BJ (cell line): ENCODE results near the gene APOA1. TPM values are rescaled to one million over a fixed set of nuclear protein-coding genes. Genes with fewer than 3 reads are reported as not detected.
"Not testable (repeated sequence)": the region's sequence is repeated elsewhere in the genome, so short reads cannot be mapped to it uniquely, and the experiment has no call there.

Source experiments
- CTCF ChIA-PET: fragments of 350-600 bp; formaldehyde crosslinking; extraction: SDS; loops from one replicate; lab custom pipeline; 2021; ENCODE audit warnings: antibody characterized with exemption, inconsistent platforms; lab: Yijun Ruan, JAX
- POLR2A ChIA-PET: fragments of 300-600 bp; sonication (Branson Sonifier 250); formaldehyde crosslinking; extraction: SDS; loops from one replicate; lab custom pipeline; 2021; ENCODE audit warnings: antibody characterized with exemption; lab: Charles Lee
- DNase-seq: peaks from one replicate; pipeline ENCODE4 v3.0.0-alpha.2; 2011; ENCODE audit warnings: low read depth
- H3K27me3 ChIP-seq: 2 replicates; pipeline ENCODE4 v1.6.0; 2011; ENCODE audit warnings: low read length; ENCODE audit not compliant: control insufficient read depth, insufficient read depth
- H3K36me3 ChIP-seq: 2 replicates; pipeline ENCODE4 v1.5.1; 2011; ENCODE audit warnings: low read length; ENCODE audit not compliant: control insufficient read depth, insufficient read depth
- H3K4me3 ChIP-seq: 2 replicates; pipeline ENCODE4 v1.5.1; 2011; ENCODE audit warnings: low read depth, mild to moderate bottlenecking, control low read depth, low read length
- CTCF ChIP-seq: IDR thresholded peaks from 2 replicates; pipeline ENCODE4 v1.5.1; 2011; ENCODE audit warnings: low read depth, mild to moderate bottlenecking, control low read depth, inconsistent platforms, low read length, moderate library complexity; ENCODE audit not compliant: insufficient read depth
- polyA plus RNA-seq: library from polyadenylated mRNA; depleted of rRNA; stranded (reverse); fragments of >200 nt; gene quantifications from 2 replicates; pipeline ENCODE4 v1.2.3, GENCODE V29; 2011

The APOA1 gene
- polyA plus RNA-seq, 1 experiment, result not detected

- no peaks in the 10 kb centered on the region for H3K27me3 ChIP-seq
Measured at GRCh38 chr11:116836632-116836991, 810 bp downstream of the APOA1 start.

GRCh38 chr11:116835791-116836631 is 1.4 kb downstream of the APOA1 start:
- POLR2A ChIA-PET, result no interaction called here

More at GRCh38 chr11:116836632-116836991, 810 bp downstream of the APOA1 start:
- CTCF ChIA-PET, result interaction anchor here (0.7 to 3.3 kb wide), 19 partner anchors 9 to 307 kb away, joined by 3 to 34 read pairs (median 5); partner anchors contain the start of genes APOA4, APOA5, PAFAH1B2 and ZPR1
- no peak for TF ChIP-seq CTCF
- POLR2A ChIA-PET, result no interaction called here
- DNase-seq, result no peak
- no peaks in the 10 kb centered on the region for H3K36me3 ChIP-seq
- no peak overlapping the region for H3K4me3 ChIP-seq

DNA sequence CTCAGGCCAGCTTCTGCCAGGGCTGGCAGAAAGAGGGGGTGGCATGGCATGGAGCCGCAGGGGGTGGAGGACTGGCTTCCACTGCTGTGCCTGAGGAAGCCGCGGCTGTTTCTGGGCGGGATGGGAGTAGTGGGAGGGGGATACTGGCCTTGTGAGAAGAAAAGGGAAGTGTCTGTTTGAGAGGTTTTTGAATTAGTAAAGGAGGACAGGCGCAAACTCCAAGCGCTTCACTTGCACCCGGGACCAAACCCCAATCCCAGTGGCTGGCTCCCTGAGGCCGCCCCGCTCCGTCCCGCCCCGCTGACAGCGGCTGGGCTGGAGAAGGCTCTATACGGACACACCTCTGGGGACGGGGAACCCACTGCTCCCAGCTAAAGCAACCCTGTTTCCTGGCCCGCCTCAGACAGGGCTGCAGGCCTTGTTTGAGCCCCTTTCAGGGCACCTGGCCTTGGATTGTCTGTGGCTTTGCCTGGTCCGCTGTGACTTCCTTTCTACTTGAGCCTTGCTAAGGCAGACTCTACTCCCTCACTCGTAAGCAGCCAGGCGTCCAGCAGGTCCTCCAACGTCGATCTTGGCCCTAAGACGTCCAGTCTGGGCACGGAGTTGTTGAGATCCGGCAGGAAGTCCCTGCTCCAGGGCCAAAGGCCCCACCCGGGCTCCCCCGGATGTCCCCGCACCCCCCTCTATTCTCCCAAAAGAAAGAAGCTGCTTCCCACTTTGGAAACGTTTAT is 2.2 kb downstream of the APOA1 start:
- POLR2A ChIA-PET, result no interaction called here
- TF ChIP-seq CTCF, result no peak
- no peaks in the 10 kb centered on the region for H3K36me3 ChIP-seq
- H3K4me3 ChIP-seq, result no peak overlapping the region; the same call in 1 of the 2 replicates
- H3K27me3 ChIP-seq, result no peaks in the 10 kb centered on the region
- CTCF ChIA-PET, result interaction anchor here (0.6 to 3.3 kb wide), 21 partner anchors 10 to 392 kb away, joined by 3 to 34 read pairs (median 4); partner anchors contain the start of genes APOA4, APOA5, PAFAH1B2 and ZPR1
- no peak for DNase-seq

More at GRCh38 chr11:116835791-116836631, 1.4 kb downstream of the APOA1 start:
- peak; percentile 75 for TF ChIP-seq CTCF
- peak; percentile 75 for DNase-seq
- H3K36me3 ChIP-seq, result no peaks in the 10 kb centered on the region
- CTCF ChIA-PET, result interaction anchor here (0.6 to 3.3 kb wide), 25 partner anchors 10 to 391 kb away, joined by 3 to 34 read pairs (median 4); partner anchors contain the start of genes APOA4, APOA5, PAFAH1B2 and ZPR1
- H3K27me3 ChIP-seq, result no peaks in the 10 kb centered on the region
- H3K4me3 ChIP-seq, result peak overlapping the region; percentile 22; the same call in 1 of the 2 replicates

- CTCF ChIA-PET, result interaction anchor here (1.1 to 3.3 kb wide), 3 partner anchors 18 to 43 kb away, joined by 5 to 34 read pairs (median 19); partner anchors contain the start of gene APOA5
- DNase-seq, H3K27me3 ChIP-seq, H3K4me3 ChIP-seq, POLR2A ChIA-PET, H3K36me3 ChIP-seq: not testable (repeated sequence)
Measured at GRCh38 chr11:116834535-116835041, 2.8 kb downstream of the APOA1 start.

GRCh38 chr11:116833816-116834534 is 3.4 kb downstream of the APOA1 start:
- no peak overlapping the region for H3K4me3 ChIP-seq
- CTCF ChIA-PET, result interaction anchor here (1.1 kb wide), 1 partner anchor 43 kb away, joined by 5 read pairs; the partner anchor contains the start of gene APOA5
- no peak for DNase-seq
- TF ChIP-seq CTCF, result no peak
- POLR2A ChIA-PET, result no interaction called here
- H3K36me3 ChIP-seq, result no peaks in the 10 kb centered on the region
- H3K27me3 ChIP-seq, result no peaks in the 10 kb centered on the region
